ENCODE data around the gene CTDSPL2. TPM values are rescaled to one million over a fixed set of nuclear protein-coding genes. Genes with fewer than 3 reads are reported as not detected.

Gene CTDSPL2
- total and polyA plus RNA-seq, 2 experiments from 2014 or later: 21.1 to 48.2 TPM

DNA sequence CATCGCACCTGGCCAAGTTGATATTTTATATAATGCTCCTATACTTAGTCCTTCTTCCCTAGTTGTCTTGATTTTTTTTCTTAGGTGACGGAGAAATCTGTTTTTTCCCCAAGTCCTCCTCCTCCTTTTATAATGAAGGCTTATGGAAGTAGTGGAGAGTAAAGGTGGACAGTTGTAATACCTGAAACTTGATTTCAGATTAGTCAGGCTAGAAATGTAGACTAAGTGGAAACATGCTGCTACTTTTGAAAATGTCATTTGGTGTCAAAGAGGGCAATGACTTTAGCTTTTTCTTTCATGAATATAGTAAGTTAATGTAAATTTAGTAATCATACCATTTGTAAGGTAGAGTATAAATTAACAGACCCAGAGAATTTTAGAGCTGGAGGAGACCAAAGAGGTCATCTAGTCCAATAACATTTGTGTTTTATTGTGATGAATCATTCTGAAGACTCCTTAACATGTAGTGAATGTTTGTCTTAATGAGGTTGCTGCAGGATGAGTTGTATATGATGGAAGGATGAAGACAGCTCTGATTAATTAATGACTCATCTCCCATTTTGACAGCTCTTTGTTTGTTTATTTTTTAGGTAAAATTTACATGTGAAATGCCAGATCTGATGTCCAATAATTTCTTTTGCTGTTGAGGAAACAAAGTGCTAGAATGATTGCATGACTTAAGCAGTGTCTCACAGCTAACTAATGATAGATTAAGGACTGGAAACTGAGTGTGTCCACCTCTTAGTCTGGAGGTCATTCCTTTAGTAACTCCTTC is 8.7 kb downstream of the CTDSPL2 start:
- H3K9ac ChIP-seq: no peak overlapping the region
- no peak overlapping the region for H3K4me3 ChIP-seq
- H3K4me1 ChIP-seq (ENCODE audit: insufficient read depth): peaks cover 10% of the 10 kb centered on the region
- WGBS, 2 experiments (ENCODE audit: low coverage in 1 of 2, low lambda C conversion rate in 2 of 2, missing lambda C conversion rate in 2 of 2): 96 to 99% methylated on average over 2 of the region's 2 CpGs
- TF ChIP-seq EZH2 (IDR thresholded peaks at IDR 0.05; ENCODE audit: insufficient read depth, poor library complexity, severe bottlenecking) (no peak), EZH2phosphoT487 (IDR thresholded peaks at IDR 0.05; ENCODE audit: insufficient read depth, low read depth) (no peak)
- no peaks in the 10 kb centered on the region for H3K36me3 ChIP-seq (ENCODE audit: low read depth)
- peaks cover 99% of the 10 kb centered on the region for H3K79me2 ChIP-seq (ENCODE audit: insufficient read depth)
- peaks cover 37% of the 10 kb centered on the region; the same call in 1 of the 2 replicates for H4K20me1 ChIP-seq (ENCODE audit: insufficient read depth)
- no peaks in the 10 kb centered on the region for H3K27me3 ChIP-seq (replicated peaks; ENCODE audit: insufficient read depth)
- no peak overlapping the region for H3K4me2 ChIP-seq (ENCODE audit: unreplicated experiment)
- no peak overlapping the region for H3K27ac ChIP-seq
- H2AFZ ChIP-seq: no peak overlapping the region
- H3K9me3 ChIP-seq (ENCODE audit: low read depth): no peaks in the 10 kb centered on the region
- H3K9me2 ChIP-seq (ENCODE audit: insufficient read depth): no peaks in the 10 kb centered on the region
- DNase-seq: peak; percentile 24
- in situ Hi-C loops (cut with MboI): no loop called here
- H3F3A ChIP-seq (ENCODE audit: insufficient read depth): peaks cover 16% of the 10 kb centered on the region

DNA sequence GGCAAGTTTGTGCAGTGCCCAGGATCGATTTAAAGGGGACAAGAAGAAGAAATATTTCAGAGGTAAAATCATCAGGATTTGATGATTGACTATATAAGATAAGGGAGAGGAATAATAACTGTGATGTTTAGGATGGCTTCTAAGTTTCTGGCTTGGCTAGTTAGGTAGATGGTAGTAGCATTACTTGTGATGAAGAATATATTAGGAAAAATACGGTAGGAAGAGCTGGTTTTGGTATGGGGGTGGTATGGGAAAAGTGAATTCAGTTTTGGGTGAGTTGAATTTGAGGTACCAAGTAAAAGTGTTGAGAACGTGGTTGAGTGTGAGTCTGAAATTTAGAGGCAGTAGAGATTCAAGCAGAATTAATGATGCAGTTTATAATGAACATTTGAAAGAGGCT is 11.0 kb downstream of the CTDSPL2 start:
- H4K20me1 ChIP-seq (ENCODE audit: insufficient read depth): peaks cover 51% of the 10 kb centered on the region; the same call in 1 of the 2 replicates
- in situ Hi-C loops (cut with MboI): no loop called here

DNA sequence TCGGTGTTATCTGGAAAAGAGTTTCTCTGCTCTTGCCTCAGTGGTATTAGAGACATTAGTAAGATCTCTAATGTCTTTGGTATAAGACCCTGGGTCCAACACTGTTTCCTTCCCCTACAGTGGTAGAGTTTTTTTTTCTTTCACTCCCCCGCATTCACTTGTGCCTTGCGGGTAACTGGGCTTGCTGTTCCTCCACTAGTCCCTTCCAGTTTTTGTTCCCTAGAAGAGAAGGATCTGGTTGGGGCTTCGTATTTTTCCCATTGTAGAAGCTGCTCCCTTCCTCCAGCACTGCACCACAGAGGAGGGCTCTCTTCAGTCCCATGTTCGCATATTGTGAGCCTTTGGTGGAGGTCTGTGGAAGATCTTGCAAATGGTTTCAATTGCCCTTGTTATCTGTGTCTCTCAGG is 13.7 kb downstream of the CTDSPL2 start:
- no peaks in the 10 kb centered on the region for H3K27me3 ChIP-seq (replicated peaks; ENCODE audit: insufficient read depth)
- TF ChIP-seq EZH2 (IDR thresholded peaks at IDR 0.05; ENCODE audit: insufficient read depth, poor library complexity, severe bottlenecking) (no peak), EZH2phosphoT487 (IDR thresholded peaks at IDR 0.05; ENCODE audit: insufficient read depth, low read depth) (no peak)
- H3K9me3 ChIP-seq (ENCODE audit: low read depth): no peaks in the 10 kb centered on the region
- H3K9ac ChIP-seq: no peak overlapping the region
- H3K79me2 ChIP-seq (ENCODE audit: insufficient read depth): peaks cover 100% of the 10 kb centered on the region
- no peak overlapping the region for H3K27ac ChIP-seq
- H3K4me3 ChIP-seq: no peak overlapping the region
- no peak overlapping the region for H2AFZ ChIP-seq
- H4K20me1 ChIP-seq (ENCODE audit: insufficient read depth): peaks cover 45% of the 10 kb centered on the region; the same call in 1 of the 2 replicates
- in situ Hi-C loops (cut with MboI): no loop called here
- peaks cover 12% of the 10 kb centered on the region for H3F3A ChIP-seq (ENCODE audit: insufficient read depth)
- WGBS, 2 experiments (ENCODE audit: low coverage in 1 of 2, low lambda C conversion rate in 2 of 2, missing lambda C conversion rate in 2 of 2): 80 to 86% methylated on average over 5 of the region's 5 CpGs
- DNase-seq: no peak
- no peaks in the 10 kb centered on the region for H3K9me2 ChIP-seq (ENCODE audit: insufficient read depth)
- H3K36me3 ChIP-seq (ENCODE audit: low read depth): no peaks in the 10 kb centered on the region
- no peak overlapping the region for H3K4me2 ChIP-seq (ENCODE audit: unreplicated experiment)
- H3K4me1 ChIP-seq (ENCODE audit: insufficient read depth): peaks cover 6% of the 10 kb centered on the region

More for the DNA sequence above, 11.0 kb downstream of the CTDSPL2 start:
- 98 to 99% methylated on average over 3 of the region's 3 CpGs for WGBS, 2 experiments (ENCODE audit: low coverage in 1 of 2, low lambda C conversion rate in 2 of 2, missing lambda C conversion rate in 2 of 2)
- Histone ChIP-seq H3K4me3 (no peak overlapping the region), H3K27me3 (replicated peaks; ENCODE audit: insufficient read depth) (no peaks in the 10 kb centered on the region), H3K9me3 (ENCODE audit: low read depth) (no peaks in the 10 kb centered on the region), H3K4me2 (ENCODE audit: unreplicated experiment) (no peak overlapping the region), H3K9ac (no peak overlapping the region), H3F3A (ENCODE audit: insufficient read depth) (peaks cover 16% of the 10 kb centered on the region), H3K79me2 (ENCODE audit: insufficient read depth) (peaks cover 100% of the 10 kb centered on the region), H3K4me1 (ENCODE audit: insufficient read depth) (peaks cover 10% of the 10 kb centered on the region), H2AFZ (no peak overlapping the region), H3K9me2 (ENCODE audit: insufficient read depth) (no peaks in the 10 kb centered on the region), H3K36me3 (ENCODE audit: low read depth) (no peaks in the 10 kb centered on the region), H3K27ac (no peak overlapping the region)
- no peak for DNase-seq
- TF ChIP-seq EZH2phosphoT487 (IDR thresholded peaks at IDR 0.05; ENCODE audit: insufficient read depth, low read depth): no peak
- no peak for TF ChIP-seq EZH2 (IDR thresholded peaks at IDR 0.05; ENCODE audit: insufficient read depth, poor library complexity, severe bottlenecking)

DNA sequence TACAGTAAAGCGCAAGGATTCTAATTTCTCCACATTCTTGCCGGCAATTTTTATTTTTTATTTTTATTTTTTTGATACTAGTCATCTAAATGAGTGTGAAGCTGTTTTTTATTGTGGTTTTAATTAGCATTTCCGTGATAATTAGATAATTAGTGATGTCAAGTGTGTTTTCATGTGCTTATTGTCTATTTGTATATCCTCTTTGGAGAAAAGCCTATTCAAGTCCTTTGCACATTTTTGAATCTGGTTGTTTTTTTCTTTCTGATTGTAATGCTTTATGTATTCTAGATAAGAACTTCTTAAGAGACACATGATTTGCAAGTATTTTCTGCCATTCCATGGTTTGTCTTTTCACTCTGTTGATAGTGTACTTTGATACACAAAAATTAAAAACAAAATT is 16.1 kb downstream of the CTDSPL2 start:
- DNase-seq: no peak
- H3K27ac ChIP-seq: no peak overlapping the region
- TF ChIP-seq EZH2 (IDR thresholded peaks at IDR 0.05; ENCODE audit: insufficient read depth, poor library complexity, severe bottlenecking): no peak
- TF ChIP-seq EZH2phosphoT487 (IDR thresholded peaks at IDR 0.05; ENCODE audit: insufficient read depth, low read depth): no peak
- H3K79me2 ChIP-seq (ENCODE audit: insufficient read depth): peaks cover 100% of the 10 kb centered on the region
- H3K36me3 ChIP-seq (ENCODE audit: low read depth): no peaks in the 10 kb centered on the region
- no peaks in the 10 kb centered on the region for H3K4me1 ChIP-seq (ENCODE audit: insufficient read depth)
- no peak overlapping the region for H3K9ac ChIP-seq
- no peak overlapping the region for H2AFZ ChIP-seq
- no peaks in the 10 kb centered on the region for H3K9me2 ChIP-seq (ENCODE audit: insufficient read depth)
- H3F3A ChIP-seq (ENCODE audit: insufficient read depth): no peaks in the 10 kb centered on the region
- no peaks in the 10 kb centered on the region for H3K27me3 ChIP-seq (replicated peaks; ENCODE audit: insufficient read depth)
- no peak overlapping the region for H3K4me2 ChIP-seq (ENCODE audit: unreplicated experiment)
- no peak overlapping the region for H3K4me3 ChIP-seq
- 95 to 98% methylated on average over 3 of the region's 3 CpGs for WGBS, 2 experiments (ENCODE audit: low coverage in 1 of 2, low lambda C conversion rate in 2 of 2, missing lambda C conversion rate in 2 of 2)
- no peaks in the 10 kb centered on the region for H3K9me3 ChIP-seq (ENCODE audit: low read depth)
- in situ Hi-C loops (cut with MboI): no loop called here
- peaks cover 23% of the 10 kb centered on the region; the same call in 1 of the 2 replicates for H4K20me1 ChIP-seq (ENCODE audit: insufficient read depth)
